ENCODE results near the gene INPP4A. TPM values are rescaled to one million over a fixed set of nuclear protein-coding genes. Genes with fewer than 3 reads are reported as not detected.

Gene INPP4A
- total and polyA plus RNA-seq, 9 of the 15 experiments (the other 6 are each of a cell fraction or from before 2014, with no cell fraction given) = 1.8 to 15.7 (median 8.3) TPM

DNA sequence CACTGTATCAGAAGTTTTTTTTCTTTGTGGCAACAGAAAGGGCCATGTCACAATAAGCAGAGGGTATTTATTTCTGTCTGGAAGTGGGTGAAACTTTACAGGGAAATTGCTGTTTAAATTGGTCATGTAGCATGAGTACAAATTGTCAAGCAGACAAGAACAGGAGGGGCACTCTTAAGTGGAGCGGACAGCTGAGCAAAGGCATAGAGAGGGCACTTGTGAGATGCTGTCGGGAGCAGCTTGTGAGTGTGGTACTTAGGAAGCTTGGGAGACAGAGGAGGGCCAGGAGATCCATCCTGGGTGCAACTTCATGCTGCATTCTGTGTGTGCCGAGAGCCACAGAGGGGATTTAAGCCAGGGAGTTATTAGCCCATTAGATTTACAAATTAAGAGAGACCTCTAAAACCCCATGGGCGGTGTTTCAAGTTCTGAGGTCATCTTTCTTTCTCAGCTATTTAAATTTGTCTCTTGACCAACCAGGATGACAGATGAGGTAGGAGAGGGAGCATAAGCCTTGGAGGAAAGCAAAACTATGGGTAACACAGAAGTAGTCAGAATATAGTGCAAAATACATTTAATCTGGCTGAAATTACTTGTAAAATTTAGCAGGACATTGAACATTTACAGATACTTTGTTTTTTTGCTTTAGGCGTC lies 30.4 kb downstream of the INPP4A start:
- H3K9me1 ChIP-seq (ENCODE audit: control insufficient read depth, insufficient read depth, low read length) = peaks cover 14% of the 10 kb centered on the region
- intact Hi-C loops (cut with micrococcal nuclease) = no loop called here
- H3K4me1 ChIP-seq (replicated peaks in 1 of 2; ENCODE audit: control insufficient read depth in 2 of 2, insufficient read depth in 2 of 2, low read length in 2 of 2) = peaks cover 5 to 34% of the 10 kb centered on the region in 2 experiments; a peak in 3 of 5 replicates
- FAIRE-seq (no peak), DNase-seq (ENCODE audit: extremely low read depth in 1 of 4, low spot score in 3 of 4) (no peak), ATAC-seq (no peak)
- CTCF ChIA-PET (ENCODE audit: low intra/inter-chr PET ratio) = no interaction called here
- H3K27ac ChIP-seq (ENCODE audit: extremely low read depth, low read depth, low read length) = no peak overlapping the region
- BruUV-seq (replicated peaks) = no TSS peak
- H2AFZ ChIP-seq (ENCODE audit: low read depth, low read length) = no peak overlapping the region
- H3K9me3 ChIP-seq (replicated peaks; ENCODE audit: control insufficient read depth, insufficient read depth, low read depth, low read length) = no peaks in the 10 kb centered on the region
- 85% methylated on average over 5 of the region's 5 CpGs for WGBS (ENCODE audit: insufficient coverage, low coverage, missing lambda C conversion rate)
- no peak overlapping the region for H3K4me2 ChIP-seq (ENCODE audit: insufficient read depth, low read length)
- POLR2A ChIA-PET = interaction anchor here (1.0 to 2.1 kb wide), 3 partner anchors 11 to 13 kb away, joined by 3 to 6 read pairs (median 3); no protein-coding TSS in a partner anchor
- H3K79me2 ChIP-seq (ENCODE audit: control insufficient read depth, insufficient read depth, low read length) = peaks cover 3% of the 10 kb centered on the region; the same call in 2 of the 3 replicates
- H3K9ac ChIP-seq (ENCODE audit: insufficient read depth in 1 of 2, low read depth in 2 of 2, low read length in 2 of 2) = no peak overlapping the region
- no peak overlapping the region for H3K4me3 ChIP-seq
- H3K36me3 ChIP-seq (ENCODE audit: control insufficient read depth, insufficient read depth, low read length) = no peaks in the 10 kb centered on the region
- H3K27me3 ChIP-seq (ENCODE audit: control insufficient read depth in 2 of 2, insufficient read depth in 2 of 2, low read length in 2 of 2) = no peaks in the 10 kb centered on the region
- no peak for TF ChIP-seq MTA3 (IDR thresholded peaks at IDR 0.05; ENCODE audit: borderline replicate concordance)
- no peak for TF ChIP-seq NCOA6 (IDR thresholded peaks at IDR 0.05)
- TF ChIP-seq POLR3G (IDR thresholded peaks at IDR 0.05; ENCODE audit: extremely low read depth, insufficient read length, insufficient replicate concordance) = no peak
- TF ChIP-seq, protein P1, sequence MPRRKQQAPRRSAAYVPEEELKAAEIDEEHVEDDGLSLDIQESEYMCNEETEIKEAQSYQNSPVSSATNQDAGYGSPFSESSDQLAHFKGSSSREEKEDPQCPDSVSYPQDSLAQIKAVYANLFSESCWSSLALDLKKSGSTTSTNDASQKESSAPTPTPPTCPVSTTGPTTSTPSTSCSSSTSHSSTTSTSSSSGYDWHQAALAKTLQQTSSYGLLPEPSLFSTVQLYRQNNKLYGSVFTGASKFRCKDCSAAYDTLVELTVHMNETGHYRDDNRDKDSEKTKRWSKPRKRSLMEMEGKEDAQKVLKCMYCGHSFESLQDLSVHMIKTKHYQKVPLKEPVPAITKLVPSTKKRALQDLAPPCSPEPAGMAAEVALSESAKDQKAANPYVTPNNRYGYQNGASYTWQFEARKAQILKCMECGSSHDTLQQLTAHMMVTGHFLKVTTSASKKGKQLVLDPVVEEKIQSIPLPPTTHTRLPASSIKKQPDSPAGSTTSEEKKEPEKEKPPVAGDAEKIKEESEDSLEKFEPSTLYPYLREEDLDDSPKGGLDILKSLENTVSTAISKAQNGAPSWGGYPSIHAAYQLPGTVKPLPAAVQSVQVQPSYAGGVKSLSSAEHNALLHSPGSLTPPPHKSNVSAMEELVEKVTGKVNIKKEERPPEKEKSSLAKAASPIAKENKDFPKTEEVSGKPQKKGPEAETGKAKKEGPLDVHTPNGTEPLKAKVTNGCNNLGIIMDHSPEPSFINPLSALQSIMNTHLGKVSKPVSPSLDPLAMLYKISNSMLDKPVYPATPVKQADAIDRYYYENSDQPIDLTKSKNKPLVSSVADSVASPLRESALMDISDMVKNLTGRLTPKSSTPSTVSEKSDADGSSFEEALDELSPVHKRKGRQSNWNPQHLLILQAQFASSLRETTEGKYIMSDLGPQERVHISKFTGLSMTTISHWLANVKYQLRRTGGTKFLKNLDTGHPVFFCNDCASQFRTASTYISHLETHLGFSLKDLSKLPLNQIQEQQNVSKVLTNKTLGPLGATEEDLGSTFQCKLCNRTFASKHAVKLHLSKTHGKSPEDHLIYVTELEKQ (CRISPR knock-in tag; IDR thresholded peaks at IDR 0.05) = no peak
- TF ChIP-seq LARP7 (IDR thresholded peaks at IDR 0.05) = no peak
- TF ChIP-seq NCOA4 (IDR thresholded peaks at IDR 0.05; ENCODE audit: partially characterized antibody) = no peak
- TF ChIP-seq ZNF766 (CRISPR knock-in tag; conservative IDR thresholded peaks at IDR 0.05) = no peak
- TF ChIP-seq SMARCE1 (IDR thresholded peaks at IDR 0.05) = no peak
- no peak for TF ChIP-seq ZNF12 (CRISPR knock-in tag; IDR thresholded peaks at IDR 0.05)
- H4K20me1 ChIP-seq (replicated peaks; ENCODE audit: control insufficient read depth, insufficient read depth, low read length) = peaks cover 37% of the 10 kb centered on the region
- in situ Hi-C loops (cut with MboI) = no loop called here
